ENCODE measurements around the gene ZNF282. TPM values are rescaled to one million over a fixed set of nuclear protein-coding genes. Genes with fewer than 3 reads are reported as not detected.
"Not testable (repeated sequence)": the region's sequence is repeated elsewhere in the genome, so short reads cannot be mapped to it uniquely, and the experiment has no call there.

ZNF282 gene
- polyA plus RNA-seq, 1 donor: 21.7 TPM

GRCh38 chr7:149225656-149226055 lies 30.3 kb downstream of the ZNF282 start:
- no peak for DNase-seq

- not testable (repeated sequence) for DNase-seq
Observed at GRCh38 chr7:149226366-149226765, 31.0 kb downstream of the ZNF282 start.

GRCh38 chr7:149226840-149227494 lies 31.6 kb downstream of the ZNF282 start:
- DNase-seq: no peak

- DNase-seq: no peak
Observed at GRCh38 chr7:149228831-149229471, 33.6 kb downstream of the ZNF282 start.

GRCh38 chr7:149229526-149229925 lies 34.2 kb downstream of the ZNF282 start:
- no peak for DNase-seq

GRCh38 chr7:149232362-149232761 lies 37.0 kb downstream of the ZNF282 start:
- no peak for DNase-seq

GRCh38 chr7:149233655-149234204 lies 38.4 kb downstream of the ZNF282 start:
- DNase-seq: not testable (repeated sequence)

- no peak for DNase-seq
Observed at GRCh38 chr7:149237502-149237901, 42.2 kb downstream of the ZNF282 start.

GRCh38 chr7:149238051-149238450 lies 42.7 kb downstream of the ZNF282 start:
- DNase-seq: no peak

- peak; percentile 88 for DNase-seq
Observed at GRCh38 chr7:149239345-149240143, 44.2 kb downstream of the ZNF282 start, which contains the start of gene ZNF212. Gene ZNF212 (plus strand): TSS chr7:149239651. CDS start chr7:149239779, 128 bp downstream.

- DNase-seq: no peak
Observed at GRCh38 chr7:149240637-149241036, 45.3 kb downstream of the ZNF282 start.

- no peak for DNase-seq
Observed at GRCh38 chr7:149241696-149242095, 46.4 kb downstream of the ZNF282 start.

- DNase-seq: no peak
Observed at GRCh38 chr7:149245244-149245643, 49.9 kb downstream of the ZNF282 start.

GRCh38 chr7:149245744-149246143 lies 50.4 kb downstream of the ZNF282 start:
- no peak for DNase-seq

- DNase-seq: no peak
Observed at GRCh38 chr7:149248777-149249176, 53.4 kb downstream of the ZNF282 start.

GRCh38 chr7:149250151-149250550 lies 54.8 kb downstream of the ZNF282 start:
- DNase-seq: not testable (repeated sequence)

- not testable (repeated sequence) for DNase-seq
Observed at GRCh38 chr7:149251518-149251917, 56.2 kb downstream of the ZNF282 start.

- DNase-seq: no peak
Observed at GRCh38 chr7:149252378-149252777, 57.0 kb downstream of the ZNF282 start.

- DNase-seq: no peak
Observed at GRCh38 chr7:149253665-149254064, 58.3 kb downstream of the ZNF282 start.

- no peak for DNase-seq
Observed at GRCh38 chr7:149254181-149254858, 59.0 kb downstream of the ZNF282 start.

- no peak for DNase-seq
Observed at GRCh38 chr7:149255174-149255573, 59.8 kb downstream of the ZNF282 start.

- no peak for DNase-seq
Observed at GRCh38 chr7:149256568-149256967, 61.2 kb downstream of the ZNF282 start.
